HepG2 (cell line): ENCODE results near the gene EPB41L2. TPM values are rescaled to one million over a fixed set of nuclear protein-coding genes. Genes with fewer than 3 reads are reported as not detected.

Experiments
- BHLHE40 ChIP-seq: IDR thresholded peaks from 2 replicates; pipeline ENCODE4 v1.6.1; 2011; ENCODE audit warnings: low read length, improper control_type of control experiment
- CREB3 ChIP-seq: sonication (generic); formaldehyde crosslinking; IDR thresholded peaks from 2 replicates; pipeline ENCODE4 v1.5.0; 2020; ENCODE audit warnings: missing genetic modification reagents
- GATA4 ChIP-seq: sonication (generic); IDR thresholded peaks from 2 replicates; pipeline ENCODE4 v1.6.1; 2016; ENCODE audit warnings: antibody characterized with exemption, low read depth, borderline replicate concordance
- KDM1A ChIP-seq: IDR thresholded peaks from 2 replicates; pipeline ENCODE4 v1.6.1; 2016; ENCODE audit warnings: missing compliant biosample characterization
- NFATC3 ChIP-seq: sonication (generic); formaldehyde crosslinking; IDR thresholded peaks from 2 replicates; pipeline ENCODE4 v1.5.1; 2020; ENCODE audit warnings: mild to moderate bottlenecking, missing genetic modification reagents
- NR1H2 ChIP-seq: sonication (generic); formaldehyde crosslinking; IDR thresholded peaks from 2 replicates; pipeline ENCODE4 v1.8.1; 2022; ENCODE audit warnings: low read depth, missing genetic modification reagents, borderline replicate concordance
- NR2F6 ChIP-seq, 2 experiments: IDR thresholded peaks; 2 replicates each; pipeline ENCODE4 v1.6.1; 2016; ENCODE audit warnings: antibody characterized with exemption in 1 of 2, mild to moderate bottlenecking in 1 of 2
- PAWR ChIP-seq: sonication (generic); formaldehyde crosslinking; IDR thresholded peaks from 2 replicates; pipeline ENCODE4 v1.4.0; 2020; ENCODE audit warnings: missing genetic modification reagents, mild to moderate bottlenecking, borderline replicate concordance
- PHF21A ChIP-seq: sonication (generic); formaldehyde crosslinking; IDR thresholded peaks from 2 replicates; pipeline ENCODE4 v1.5.0; 2020; ENCODE audit warnings: mild to moderate bottlenecking, missing genetic modification reagents
- REPIN1 ChIP-seq: sonication (generic); formaldehyde crosslinking; IDR thresholded peaks from 2 replicates; pipeline ENCODE4 v1.8.0; 2022; ENCODE audit warnings: missing genetic modification reagents, low read depth, mild to moderate bottlenecking, borderline replicate concordance
- RFX3 ChIP-seq: IDR thresholded peaks from 2 replicates; pipeline ENCODE4 v1.6.1; 2016; ENCODE audit warnings: missing biosample characterization, missing genetic modification reagents
- TFAP4 ChIP-seq: sonication (generic); IDR thresholded peaks from 2 replicates; pipeline ENCODE4 v1.6.1; 2016; ENCODE audit warnings: low read depth, borderline replicate concordance
- WIZ ChIP-seq: sonication (generic); formaldehyde crosslinking; IDR thresholded peaks from 2 replicates; pipeline ENCODE4 v1.5.1; 2020; ENCODE audit warnings: mild to moderate bottlenecking, missing genetic modification reagents
- ZBTB25 ChIP-seq: IDR thresholded peaks from 2 replicates; pipeline ENCODE4 v1.6.1; 2018; ENCODE audit warnings: missing genetic modification reagents
- ZNF143 ChIP-seq: sonication (generic); formaldehyde crosslinking; IDR thresholded peaks from 2 replicates; pipeline ENCODE4 v1.4.0; 2020; ENCODE audit warnings: missing genetic modification reagents
- ZNF441 ChIP-seq: sonication (generic); formaldehyde crosslinking; IDR thresholded peaks from 2 replicates; pipeline ENCODE4 v1.7.0; 2021; ENCODE audit warnings: missing genetic modification reagents, borderline replicate concordance
- ZNF460 ChIP-seq: sonication (generic); formaldehyde crosslinking; IDR thresholded peaks from 2 replicates; pipeline ENCODE4 v1.5.1; 2020; ENCODE audit warnings: missing genetic modification reagents, mild to moderate bottlenecking, borderline replicate concordance
- ZNF558 ChIP-seq: sonication (generic); formaldehyde crosslinking; IDR thresholded peaks from 2 replicates; pipeline ENCODE4 v1.9.0; 2022; ENCODE audit warnings: mild to moderate bottlenecking, missing genetic modification reagents, borderline replicate concordance
- ZNF687 ChIP-seq: sonication (generic); formaldehyde crosslinking; IDR thresholded peaks from 2 replicates; pipeline ENCODE4 v1.5.1; 2020; ENCODE audit warnings: mild to moderate bottlenecking, missing genetic modification reagents, moderate library complexity
- ZSCAN25 ChIP-seq: sonication (generic); formaldehyde crosslinking; IDR thresholded peaks from 2 replicates; pipeline ENCODE4 v1.8.0; 2022; ENCODE audit warnings: mild to moderate bottlenecking, missing genetic modification reagents
- polyA plus RNA-seq, 8 experiments: library from polyadenylated mRNA; depleted of rRNA in 3 of 8; stranded (reverse) in 7 of 8; unstranded in 1 of 8; fragments of >200 nt; fragmentation: Illumina TruSeq in 4 of 8; extraction: Trizol in 4 of 8; gene quantifications; 2 replicates each; pipeline versions ENCODE4 v1.2.1 to v1.2.3, GENCODE V29; 2011 to 2016; ENCODE audit warnings: low read depth in 4 of 8, missing spikeins in 1 of 8, mixed read lengths in 1 of 8; ENCODE audit not compliant: insufficient read depth in 1 of 8
- total RNA-seq, 5 experiments: library from RNA; depleted of rRNA; stranded (reverse); fragments of >200 nt; fragmentation: Illumina TruSeq; extraction: Trizol; gene quantifications; 2 replicates each; pipeline ENCODE4 v1.2.3, GENCODE V29; 2016; ENCODE audit warnings: low read depth in 1 of 5

The EPB41L2 gene
- total and polyA plus RNA-seq, 2 of the 13 experiments (the other 11 are each of a cell fraction or from before 2014, with no cell fraction given) = 41.7 to 56.4 TPM

- TF ChIP-seq ZNF143 (no peak), GATA4 (no peak), REPIN1 (CRISPR knock-in tag) (no peak), NR2F6 (IDR thresholded peaks at IDR 0.05) (peak; percentile 68), NR2F6 (CRISPR knock-in tag; IDR thresholded peaks at IDR 0.05) (peak; percentile 86), ZNF460 (no peak), PHF21A (CRISPR knock-in tag) (0 out of 2 replicates have a peak, but pooled peaks have one; percentile 28), ZBTB25 (CRISPR knock-in tag) (no peak), TFAP4 (peak; percentile 81), BHLHE40 (no peak), WIZ (CRISPR knock-in tag) (peak; percentile 73; the same call in 1 of the 2 replicates), PAWR (CRISPR knock-in tag) (no peak), KDM1A (CRISPR knock-in tag) (no peak), CREB3 (CRISPR knock-in tag) (no peak), ZNF441 (CRISPR knock-in tag) (no peak), NR1H2 (CRISPR knock-in tag) (no peak), RFX3 (CRISPR knock-in tag) (no peak), ZNF687 (CRISPR knock-in tag) (peak; percentile 82), ZSCAN25 (CRISPR knock-in tag) (no peak), NFATC3 (CRISPR knock-in tag) (no peak), ZNF558 (CRISPR knock-in tag) (no peak)
Measured at GRCh38 chr6:130864344-130864743, 198.7 kb downstream of the EPB41L2 start (continued).
